Ishikawa (cell line): ENCODE measurements around the gene BLOC1S6.

Experiments
- CEBPB ChIP-seq: IDR thresholded peaks from 2 replicates; pipeline ENCODE4 v1.6.1; 2012
- CREB1 ChIP-seq: IDR thresholded peaks from 2 replicates; pipeline ENCODE4 v1.6.1; 2012; ENCODE audit warnings: low read depth
- EGR1 ChIP-seq: IDR thresholded peaks from 2 replicates; pipeline ENCODE4 v1.6.1; 2012
- EP300 ChIP-seq: IDR thresholded peaks from 2 replicates; pipeline ENCODE4 v1.6.1; 2012; ENCODE audit warnings: borderline replicate concordance
- FOXM1 ChIP-seq: IDR thresholded peaks from 2 replicates; pipeline ENCODE4 v1.6.1; 2012; ENCODE audit warnings: low read depth, borderline replicate concordance
- MAX ChIP-seq: IDR thresholded peaks from 2 replicates; pipeline ENCODE4 v1.6.1; 2012
- NFIC ChIP-seq: IDR thresholded peaks from 2 replicates; pipeline ENCODE4 v1.6.1; 2012
- RAD21 ChIP-seq: IDR thresholded peaks from 2 replicates; pipeline ENCODE4 v1.6.1; 2012; ENCODE audit warnings: low read depth
- REST ChIP-seq: IDR thresholded peaks from 2 replicates; pipeline ENCODE4 v1.6.1; 2012; ENCODE audit warnings: low read depth, mild to moderate bottlenecking
- TAF1 ChIP-seq: IDR thresholded peaks from 2 replicates; pipeline ENCODE4 v1.6.1; 2012; ENCODE audit warnings: low read depth, mild to moderate bottlenecking
- TCF12 ChIP-seq: IDR thresholded peaks from 2 replicates; pipeline ENCODE4 v1.6.1; 2012; ENCODE audit warnings: low read depth
- TEAD4 ChIP-seq: IDR thresholded peaks from 2 replicates; pipeline ENCODE4 v1.6.1; 2012
- USF1 ChIP-seq: IDR thresholded peaks from 2 replicates; pipeline ENCODE4 v1.6.1; 2012
- YY1 ChIP-seq: IDR thresholded peaks from 2 replicates; pipeline ENCODE4 v1.6.1; 2012; ENCODE audit warnings: low read depth
- ZBTB7A ChIP-seq: IDR thresholded peaks from 2 replicates; pipeline ENCODE4 v1.6.1; 2012; ENCODE audit warnings: low read depth

The BLOC1S6 gene

GRCh38 chr15:45618813-45619212 is 31.6 kb downstream of the BLOC1S6 start:
- TF ChIP-seq TEAD4: no peak
- TF ChIP-seq ZBTB7A: no peak
- no peak for TF ChIP-seq TCF12
- TF ChIP-seq TAF1: no peak
- no peak for TF ChIP-seq MAX
- TF ChIP-seq CEBPB: no peak
- TF ChIP-seq YY1: no peak
- no peak for TF ChIP-seq RAD21
- no peak for TF ChIP-seq REST
- no peak for TF ChIP-seq FOXM1
- no peak for TF ChIP-seq NFIC
- TF ChIP-seq CREB1: no peak
- TF ChIP-seq EGR1: no peak
- TF ChIP-seq USF1: no peak
- no peak for TF ChIP-seq EP300

- TF ChIP-seq CREB1: no peak
- no peak for TF ChIP-seq NFIC
Observed at GRCh38 chr15:45628136-45628535, 41.0 kb downstream of the BLOC1S6 start.

- no peak for TF ChIP-seq FOXM1
- 0 out of 2 replicates have a peak, but pooled peaks have one; percentile 7 for TF ChIP-seq USF1
Observed at GRCh38 chr15:45630917-45631691, 43.9 kb downstream of the BLOC1S6 start.

- TF ChIP-seq NFIC: no peak
- no peak for TF ChIP-seq YY1
- no peak for TF ChIP-seq MAX
- no peak for TF ChIP-seq FOXM1
- no peak for TF ChIP-seq USF1
Observed at GRCh38 chr15:45631776-45632175, 44.6 kb downstream of the BLOC1S6 start.

- peak; percentile 73; the same call in 1 of the 2 replicates for TF ChIP-seq CEBPB
- no peak for TF ChIP-seq TEAD4
- peak; percentile 58; the same call in 1 of the 2 replicates for TF ChIP-seq EGR1
- TF ChIP-seq NFIC: peak; percentile 61
- TF ChIP-seq ZBTB7A: no peak
- peak; percentile 50; the same call in 1 of the 2 replicates for TF ChIP-seq MAX
- no peak for TF ChIP-seq RAD21
- no peak for TF ChIP-seq EP300
- peak; percentile 64; the same call in 1 of the 2 replicates for TF ChIP-seq TCF12
- TF ChIP-seq FOXM1: no peak
- TF ChIP-seq TAF1: peak; percentile 70
- TF ChIP-seq REST: no peak
- TF ChIP-seq YY1: no peak
- TF ChIP-seq CREB1: no peak
- peak; percentile 71 for TF ChIP-seq USF1
Observed at GRCh38 chr15:45634432-45635190, 47.4 kb downstream of the BLOC1S6 start, which contains the start of gene SQOR. Gene SQOR, plus strand, starts transcription at chr15:45635029. Its CDS starts 23,895 bp downstream, at chr15:45658924.
